Measurements from ENCODE around the gene TMEM132E.

TMEM132E gene

GRCh38 chr17:34675605-34676004 lies 96.2 kb downstream of the TMEM132E start:
- Histone ChIP-seq H3K4me3 (ENCODE audit: low read length in 2 of 2) (no peak overlapping the region), H3K9ac (ENCODE audit: low read length in 2 of 2) (no peak overlapping the region), H3K36me3 (ENCODE audit: control insufficient read depth in 2 of 2, insufficient read depth in 2 of 2, low read length in 2 of 2) (no peaks in the 10 kb centered on the region), H3K27ac (ENCODE audit: low read length) (no peak overlapping the region), H3K27me3 (ENCODE audit: control insufficient read depth in 1 of 2, insufficient read depth in 2 of 2, low read length in 2 of 2) (peaks cover 0 to 4% of the 10 kb centered on the region in 2 donors), H3K9me3 (ENCODE audit: control insufficient read depth in 2 of 2, low read length in 2 of 2) (peaks cover 0 to 3% of the 10 kb centered on the region in 2 donors), H3K4me1 (ENCODE audit: control insufficient read depth, insufficient read depth, low read length) (no peaks in the 10 kb centered on the region)

GRCh38 chr17:34680151-34680550 lies 100.8 kb downstream of the TMEM132E start:
- no peak overlapping the region for H3K9ac ChIP-seq (ENCODE audit: low read length in 2 of 2)
- H3K27ac ChIP-seq (ENCODE audit: low read length) = no peak overlapping the region
- peaks cover 0 to 2% of the 10 kb centered on the region in 2 donors for H3K27me3 ChIP-seq (ENCODE audit: control insufficient read depth in 1 of 2, insufficient read depth in 2 of 2, low read length in 2 of 2)
- H3K36me3 ChIP-seq (ENCODE audit: control insufficient read depth in 2 of 2, insufficient read depth in 2 of 2, low read length in 2 of 2) = no peaks in the 10 kb centered on the region
- peaks cover 0 to 3% of the 10 kb centered on the region in 2 donors for H3K9me3 ChIP-seq (ENCODE audit: control insufficient read depth in 2 of 2, low read length in 2 of 2)
- H3K4me1 ChIP-seq (ENCODE audit: control insufficient read depth, insufficient read depth, low read length) = no peaks in the 10 kb centered on the region
- H3K4me3 ChIP-seq (ENCODE audit: low read length in 2 of 2) = no peak overlapping the region

GRCh38 chr17:34682305-34682704 lies 102.9 kb downstream of the TMEM132E start:
- H3K9ac ChIP-seq (ENCODE audit: low read length in 2 of 2) = no peak overlapping the region
- H3K4me1 ChIP-seq (ENCODE audit: control insufficient read depth, insufficient read depth, low read length) = no peaks in the 10 kb centered on the region
- H3K4me3 ChIP-seq (ENCODE audit: low read length in 2 of 2) = no peak overlapping the region
- no peak overlapping the region for H3K27ac ChIP-seq (ENCODE audit: low read length)
- no peaks in the 10 kb centered on the region for H3K36me3 ChIP-seq (ENCODE audit: control insufficient read depth in 2 of 2, insufficient read depth in 2 of 2, low read length in 2 of 2)
- peaks cover 0 to 2% of the 10 kb centered on the region in 2 donors for H3K27me3 ChIP-seq (ENCODE audit: control insufficient read depth in 1 of 2, insufficient read depth in 2 of 2, low read length in 2 of 2)
- no peaks in the 10 kb centered on the region for H3K9me3 ChIP-seq (ENCODE audit: control insufficient read depth in 2 of 2, low read length in 2 of 2)

- H3K9me3 ChIP-seq (ENCODE audit: control insufficient read depth in 2 of 2, low read length in 2 of 2) = no peaks in the 10 kb centered on the region
- H3K27ac ChIP-seq (ENCODE audit: low read length) = no peak overlapping the region
- H3K36me3 ChIP-seq (ENCODE audit: control insufficient read depth in 2 of 2, insufficient read depth in 2 of 2, low read length in 2 of 2) = no peaks in the 10 kb centered on the region
- no peak overlapping the region for H3K4me3 ChIP-seq (ENCODE audit: low read length in 2 of 2)
- H3K27me3 ChIP-seq (ENCODE audit: control insufficient read depth in 1 of 2, insufficient read depth in 2 of 2, low read length in 2 of 2) = peaks cover 0 to 2% of the 10 kb centered on the region in 2 donors
- H3K4me1 ChIP-seq (ENCODE audit: control insufficient read depth, insufficient read depth, low read length) = no peaks in the 10 kb centered on the region
- H3K9ac ChIP-seq (ENCODE audit: low read length in 2 of 2) = no peak overlapping the region
These were observed 104.0 kb downstream of the TMEM132E start for GRCh38 chr17:34683390-34683789.

All from stomach smooth muscle (tissue), 2 donors.